ENCODE data around the gene EBI3. TPM values are rescaled to one million over a fixed set of nuclear protein-coding genes. Genes with fewer than 3 reads are reported as not detected.
A peak's percentile ranks its signal among the peaks of the same experiment; 100 is the strongest.
"Not testable (repeated sequence)": the region's sequence is repeated elsewhere in the genome, so short reads cannot be mapped to it uniquely, and the experiment has no call there.

Gene EBI3
- polyA plus RNA-seq, 1 donor from 2014 or later = not detected

DNA sequence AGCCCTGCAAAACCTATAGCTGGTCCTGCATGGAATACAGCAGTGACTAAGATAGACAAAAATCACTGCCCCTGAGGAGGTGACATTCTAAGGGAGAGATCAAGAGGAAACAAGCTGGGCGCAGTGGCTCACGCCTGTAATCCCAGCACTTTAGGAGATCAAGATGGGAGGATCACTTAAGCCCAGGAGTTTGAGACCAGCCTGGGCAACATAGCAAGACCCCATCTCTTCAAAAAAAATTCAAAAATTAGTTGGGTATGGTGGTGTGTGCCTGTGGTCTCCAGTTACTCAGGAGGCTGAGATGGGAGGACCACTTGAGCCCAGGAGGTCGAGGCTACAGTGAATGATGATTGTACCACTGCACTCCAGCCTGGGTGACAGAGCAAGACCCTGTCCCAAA is 36.8 kb upstream of the EBI3 start:
- H3K79me2 ChIP-seq (replicated peaks; ENCODE audit: insufficient read depth, low read length); H3K4me2 ChIP-seq (ENCODE audit: low read length); H3K4me3 ChIP-seq (ENCODE audit: low read length); H3K9me2 ChIP-seq (ENCODE audit: insufficient read depth, low read length); H3K27me3 ChIP-seq (ENCODE audit: insufficient read depth, low read depth, low read length); H3F3A ChIP-seq (ENCODE audit: insufficient read depth, low read length, poor library complexity, severe bottlenecking); H2AFZ ChIP-seq (ENCODE audit: low read depth, low read length); H4K20me1 ChIP-seq (ENCODE audit: insufficient read depth); H3K27ac ChIP-seq (ENCODE audit: low read length); H3K9ac ChIP-seq (ENCODE audit: low read length); H3K9me3 ChIP-seq (ENCODE audit: low read length); H3K36me3 ChIP-seq (ENCODE audit: insufficient read depth, low read length): not testable (repeated sequence)

DNA sequence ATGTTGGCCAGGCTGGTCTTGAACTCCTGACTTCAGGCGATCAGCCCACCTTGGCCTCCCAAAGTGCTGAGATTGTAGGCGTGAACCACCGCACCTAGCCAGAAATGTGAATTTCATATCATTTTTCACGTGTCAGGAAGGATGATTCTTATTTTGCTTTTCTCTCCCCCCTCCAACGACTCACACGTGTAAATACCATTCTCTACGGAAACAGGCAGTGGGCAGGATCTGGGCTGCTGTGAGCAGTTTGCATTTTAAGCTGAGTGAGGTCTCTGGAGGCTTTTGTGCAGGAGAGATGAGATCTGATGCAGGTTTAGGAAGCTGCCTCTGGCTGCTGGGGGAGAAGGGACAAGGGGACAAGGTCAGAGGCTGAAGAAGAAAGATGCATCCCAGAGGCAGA is 35.0 kb upstream of the EBI3 start:
- H3K27me3 ChIP-seq (ENCODE audit: insufficient read depth, low read depth, low read length) = peaks cover 23% of the 10 kb centered on the region

DNA sequence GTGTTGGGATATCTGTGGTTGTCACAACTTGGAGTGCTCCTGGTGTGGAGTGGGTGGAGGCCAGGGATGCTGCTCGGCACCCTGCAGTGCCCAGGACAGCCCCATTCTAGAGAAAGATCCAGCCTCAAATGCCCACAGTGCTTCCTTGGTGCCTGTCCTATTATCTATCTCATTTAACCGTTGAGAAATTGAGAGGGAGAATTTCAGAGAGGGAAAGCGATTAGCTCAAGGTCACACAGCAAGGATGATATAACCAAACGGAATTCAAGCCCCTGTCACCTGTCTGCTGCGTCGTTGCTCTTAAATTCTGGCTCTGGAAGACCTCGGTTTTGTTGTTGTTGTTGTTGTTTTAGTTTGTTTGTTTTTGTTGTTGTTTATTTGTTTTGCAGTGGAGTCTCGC is 33.3 kb upstream of the EBI3 start:
- Histone ChIP-seq H3K4me2 (ENCODE audit: low read length) (no peak overlapping the region), H3K4me3 (ENCODE audit: low read length) (no peak overlapping the region), H3K27ac (ENCODE audit: low read length) (no peak overlapping the region), H3K9ac (ENCODE audit: low read length) (no peak overlapping the region), H3K79me2 (replicated peaks; ENCODE audit: insufficient read depth, low read length) (no peaks in the 10 kb centered on the region), H3K9me3 (ENCODE audit: low read length) (no peaks in the 10 kb centered on the region), H3K9me2 (ENCODE audit: insufficient read depth, low read length) (no peaks in the 10 kb centered on the region), H4K20me1 (ENCODE audit: insufficient read depth) (no peaks in the 10 kb centered on the region), H3F3A (ENCODE audit: insufficient read depth, low read length, poor library complexity, severe bottlenecking) (no peaks in the 10 kb centered on the region), H3K36me3 (ENCODE audit: insufficient read depth, low read length) (no peaks in the 10 kb centered on the region), H2AFZ (ENCODE audit: low read depth, low read length) (no peak overlapping the region), H3K27me3 (ENCODE audit: insufficient read depth, low read depth, low read length) (peaks cover 38% of the 10 kb centered on the region)
- TF ChIP-seq MXI1 (conservative IDR thresholded peaks at IDR 0.05; ENCODE audit: poor library complexity, severe bottlenecking) = no peak
- no peak for TF ChIP-seq TAF1 (IDR thresholded peaks at IDR 0.05; ENCODE audit: low read depth)
- no peak for TF ChIP-seq EZH2 (IDR thresholded peaks at IDR 0.05; ENCODE audit: borderline replicate concordance, insufficient read depth, low read length, poor library complexity, severe bottlenecking)
- TF ChIP-seq POLR2AphosphoS5 (IDR thresholded peaks at IDR 0.05) = no peak
- TF ChIP-seq, protein P1, sequence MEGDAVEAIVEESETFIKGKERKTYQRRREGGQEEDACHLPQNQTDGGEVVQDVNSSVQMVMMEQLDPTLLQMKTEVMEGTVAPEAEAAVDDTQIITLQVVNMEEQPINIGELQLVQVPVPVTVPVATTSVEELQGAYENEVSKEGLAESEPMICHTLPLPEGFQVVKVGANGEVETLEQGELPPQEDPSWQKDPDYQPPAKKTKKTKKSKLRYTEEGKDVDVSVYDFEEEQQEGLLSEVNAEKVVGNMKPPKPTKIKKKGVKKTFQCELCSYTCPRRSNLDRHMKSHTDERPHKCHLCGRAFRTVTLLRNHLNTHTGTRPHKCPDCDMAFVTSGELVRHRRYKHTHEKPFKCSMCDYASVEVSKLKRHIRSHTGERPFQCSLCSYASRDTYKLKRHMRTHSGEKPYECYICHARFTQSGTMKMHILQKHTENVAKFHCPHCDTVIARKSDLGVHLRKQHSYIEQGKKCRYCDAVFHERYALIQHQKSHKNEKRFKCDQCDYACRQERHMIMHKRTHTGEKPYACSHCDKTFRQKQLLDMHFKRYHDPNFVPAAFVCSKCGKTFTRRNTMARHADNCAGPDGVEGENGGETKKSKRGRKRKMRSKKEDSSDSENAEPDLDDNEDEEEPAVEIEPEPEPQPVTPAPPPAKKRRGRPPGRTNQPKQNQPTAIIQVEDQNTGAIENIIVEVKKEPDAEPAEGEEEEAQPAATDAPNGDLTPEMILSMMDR (IDR thresholded peaks at IDR 0.05; ENCODE audit: poor library complexity, severe bottlenecking) = no peak
- TF ChIP-seq RAD21 (conservative IDR thresholded peaks at IDR 0.05) = no peak
- TF ChIP-seq, protein P2, sequence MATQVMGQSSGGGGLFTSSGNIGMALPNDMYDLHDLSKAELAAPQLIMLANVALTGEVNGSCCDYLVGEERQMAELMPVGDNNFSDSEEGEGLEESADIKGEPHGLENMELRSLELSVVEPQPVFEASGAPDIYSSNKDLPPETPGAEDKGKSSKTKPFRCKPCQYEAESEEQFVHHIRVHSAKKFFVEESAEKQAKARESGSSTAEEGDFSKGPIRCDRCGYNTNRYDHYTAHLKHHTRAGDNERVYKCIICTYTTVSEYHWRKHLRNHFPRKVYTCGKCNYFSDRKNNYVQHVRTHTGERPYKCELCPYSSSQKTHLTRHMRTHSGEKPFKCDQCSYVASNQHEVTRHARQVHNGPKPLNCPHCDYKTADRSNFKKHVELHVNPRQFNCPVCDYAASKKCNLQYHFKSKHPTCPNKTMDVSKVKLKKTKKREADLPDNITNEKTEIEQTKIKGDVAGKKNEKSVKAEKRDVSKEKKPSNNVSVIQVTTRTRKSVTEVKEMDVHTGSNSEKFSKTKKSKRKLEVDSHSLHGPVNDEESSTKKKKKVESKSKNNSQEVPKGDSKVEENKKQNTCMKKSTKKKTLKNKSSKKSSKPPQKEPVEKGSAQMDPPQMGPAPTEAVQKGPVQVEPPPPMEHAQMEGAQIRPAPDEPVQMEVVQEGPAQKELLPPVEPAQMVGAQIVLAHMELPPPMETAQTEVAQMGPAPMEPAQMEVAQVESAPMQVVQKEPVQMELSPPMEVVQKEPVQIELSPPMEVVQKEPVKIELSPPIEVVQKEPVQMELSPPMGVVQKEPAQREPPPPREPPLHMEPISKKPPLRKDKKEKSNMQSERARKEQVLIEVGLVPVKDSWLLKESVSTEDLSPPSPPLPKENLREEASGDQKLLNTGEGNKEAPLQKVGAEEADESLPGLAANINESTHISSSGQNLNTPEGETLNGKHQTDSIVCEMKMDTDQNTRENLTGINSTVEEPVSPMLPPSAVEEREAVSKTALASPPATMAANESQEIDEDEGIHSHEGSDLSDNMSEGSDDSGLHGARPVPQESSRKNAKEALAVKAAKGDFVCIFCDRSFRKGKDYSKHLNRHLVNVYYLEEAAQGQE (IDR thresholded peaks at IDR 0.05; ENCODE audit: borderline replicate concordance) = no peak

More for the DNA sequence above, 35.0 kb upstream of the EBI3 start:
- Histone ChIP-seq H2AFZ (ENCODE audit: low read depth, low read length) (no peak overlapping the region), H4K20me1 (ENCODE audit: insufficient read depth) (no peaks in the 10 kb centered on the region), H3K4me3 (ENCODE audit: low read length) (peak overlapping the region; percentile 8), H3K9me2 (ENCODE audit: insufficient read depth, low read length) (no peaks in the 10 kb centered on the region), H3K9ac (ENCODE audit: low read length) (peak overlapping the region; percentile 16), H3K4me2 (ENCODE audit: low read length) (no peak overlapping the region), H3K27ac (ENCODE audit: low read length) (no peak overlapping the region), H3K9me3 (ENCODE audit: low read length) (no peaks in the 10 kb centered on the region), H3K36me3 (ENCODE audit: insufficient read depth, low read length) (no peaks in the 10 kb centered on the region), H3K79me2 (replicated peaks; ENCODE audit: insufficient read depth, low read length) (no peaks in the 10 kb centered on the region), H3F3A (ENCODE audit: insufficient read depth, low read length, poor library complexity, severe bottlenecking) (no peaks in the 10 kb centered on the region)
- TF ChIP-seq, protein P1 (IDR thresholded peaks at IDR 0.05; ENCODE audit: poor library complexity, severe bottlenecking) = no peak
- TF ChIP-seq EP300 (conservative IDR thresholded peaks at IDR 0.05; ENCODE audit: poor library complexity, severe bottlenecking) = no peak
- TF ChIP-seq POLR2AphosphoS5 (IDR thresholded peaks at IDR 0.05) = no peak
- no peak for TF ChIP-seq RAD21 (conservative IDR thresholded peaks at IDR 0.05)
- no peak for TF ChIP-seq EZH2 (IDR thresholded peaks at IDR 0.05; ENCODE audit: borderline replicate concordance, insufficient read depth, low read length, poor library complexity, severe bottlenecking)
- TF ChIP-seq, protein P2 (IDR thresholded peaks at IDR 0.05; ENCODE audit: borderline replicate concordance) = no peak
- no peak for TF ChIP-seq SMC3 (conservative IDR thresholded peaks at IDR 0.05; ENCODE audit: poor library complexity)
- TF ChIP-seq TAF1 (IDR thresholded peaks at IDR 0.05; ENCODE audit: low read depth) = no peak

Data from neural cell (in vitro differentiated cells).